HepG2 (cell line): ENCODE measurements around the gene SMC1B. TPM values are rescaled to one million over a fixed set of nuclear protein-coding genes. Genes with fewer than 3 reads are reported as not detected.

Source experiments
- ATAC-seq: fragments of 200-7000 bp; cut with Tn5 transposase; 3 replicates; pipeline ENCODE4 v1.9.1; 2020; ENCODE audit warnings: mild to moderate bottlenecking, moderate library complexity
- BruUV-seq: library from RNA; stranded (reverse); fragments of 400-500 nt; replicated peaks from 2 replicates; lab custom pipeline; 2021; lab: Mats Ljungman, UMichigan
- CTCF ChIA-PET: fragments of 300-600 bp; formaldehyde crosslinking; extraction: SDS; loops from one replicate; lab custom pipeline; 2021; ENCODE audit warnings: low total read pairs, inconsistent platforms, low intra/inter-chr PET ratio; lab: Yijun Ruan, JAX
- POLR2A ChIA-PET: fragments of 350-600 bp; sonication (Branson Sonifier 250); formaldehyde crosslinking; loops from one replicate; lab custom pipeline; 2020; ENCODE audit warnings: antibody characterized with exemption, inconsistent platforms; lab: Yijun Ruan, JAX
- DNase-seq: peaks from one replicate; pipeline ENCODE4 v3.0.0-alpha.2; 2015; ENCODE audit warnings: low spot score
- FAIRE-seq: peaks from 3 replicates; lab custom pipeline; 2011; peaks lifted over from hg19 to GRCh38; lab: Jason Lieb, UNC
- H2AFZ ChIP-seq: one replicate; pipeline ENCODE4 v1.6.1; 2011; ENCODE audit warnings: low read length, inconsistent platforms
- H3K27ac ChIP-seq: fragments of 300-600 bp; 3 replicates; pipeline ENCODE4 v1.8.0; 2011; ENCODE audit warnings: mixed run types, mild to moderate bottlenecking, mixed read lengths, low read length, inconsistent platforms; ENCODE audit not compliant: insufficient read depth; ENCODE audit errors: extremely low read length
- H3K27me3 ChIP-seq, 2 experiments: fragments of 200-600 bp in 1 of 2; 2 replicates in 1 of 2; 3 replicates in 1 of 2; pipeline versions ENCODE4 v1.6.0 to v1.8.0; 2011; ENCODE audit warnings: low read length in 2 of 2, mild to moderate bottlenecking in 2 of 2, moderate library complexity in 2 of 2, inconsistent platforms in 1 of 2; ENCODE audit not compliant: insufficient read depth in 2 of 2, control insufficient read depth in 1 of 2
- H3K36me3 ChIP-seq, 2 experiments: fragments of 200-600 bp in 1 of 2; replicated peaks in 1 of 2; 2 replicates in 1 of 2; 3 replicates in 1 of 2; pipeline versions ENCODE4 v1.5.1 to v1.8.0; 2011; ENCODE audit warnings: low read length in 2 of 2, inconsistent platforms in 1 of 2; ENCODE audit not compliant: insufficient read depth in 2 of 2, control insufficient read depth in 1 of 2
- H3K4me1 ChIP-seq: 2 replicates; pipeline ENCODE4 v1.5.1; 2012; ENCODE audit warnings: low read length, inconsistent platforms; ENCODE audit not compliant: insufficient read depth
- H3K4me2 ChIP-seq: 2 replicates; pipeline ENCODE4 v1.6.0; 2011; ENCODE audit warnings: low read depth, low read length, inconsistent platforms
- H3K4me3 ChIP-seq, 3 experiments: fragments of 200-600 bp in 1 of 3; sonication (generic), shearing (Covaris generic) in 1 of 3; replicated peaks in 1 of 3; 2 replicates each; pipeline ENCODE4 v1.5.1; 2011 to 2016; ENCODE audit warnings: low read length in 3 of 3, inconsistent platforms in 2 of 3, low read depth in 2 of 3, mild to moderate bottlenecking in 2 of 3, control low read depth in 1 of 3, mixed read lengths in 1 of 3; ENCODE audit not compliant: insufficient read depth in 1 of 3
- H3K79me2 ChIP-seq: one replicate; pipeline ENCODE4 v1.6.1; 2011; ENCODE audit warnings: low read length, inconsistent platforms; ENCODE audit not compliant: insufficient read depth
- H3K9ac ChIP-seq: 2 replicates; pipeline ENCODE4 v1.6.0; 2011; ENCODE audit warnings: mild to moderate bottlenecking, low read depth, low read length, inconsistent platforms; ENCODE audit not compliant: insufficient read depth
- H3K9me3 ChIP-seq: 2 replicates; pipeline ENCODE4 v1.5.1; 2012; ENCODE audit warnings: mild to moderate bottlenecking, low read length
- H4K20me1 ChIP-seq: 2 replicates; pipeline ENCODE4 v1.6.0; 2011; ENCODE audit warnings: inconsistent platforms, mild to moderate bottlenecking, low read length, moderate library complexity; ENCODE audit not compliant: insufficient read depth
- ARID2 ChIP-seq: sonication (generic); formaldehyde crosslinking; IDR thresholded peaks from 2 replicates; pipeline ENCODE4 v1.8.1; 2022; ENCODE audit warnings: mild to moderate bottlenecking, missing genetic modification reagents, borderline replicate concordance
- ARNT ChIP-seq: fragments of 450-650 bp; IDR thresholded peaks from 2 replicates; pipeline ENCODE4 v1.6.1; 2017
- ETV5 ChIP-seq: IDR thresholded peaks from 2 replicates; pipeline ENCODE4 v1.6.1; 2018; ENCODE audit warnings: missing biosample characterization, missing genetic modification reagents, inconsistent platforms, borderline replicate concordance
- NFIC ChIP-seq: IDR thresholded peaks from 2 replicates; pipeline ENCODE4 v1.6.1; 2012; ENCODE audit warnings: mild to moderate bottlenecking, low read length, inconsistent platforms
- POLR2G ChIP-seq: fragments of 200-400 bp; formaldehyde crosslinking; IDR thresholded peaks from 2 replicates; pipeline ENCODE4 v1.6.1; 2018; ENCODE audit warnings: mild to moderate bottlenecking, low read depth, low read length, moderate library complexity
- TGIF2 ChIP-seq: IDR thresholded peaks from 2 replicates; pipeline ENCODE4 v1.6.1; 2016; ENCODE audit warnings: control low read depth, missing compliant biosample characterization
- ZBTB1 ChIP-seq: sonication (generic); formaldehyde crosslinking; IDR thresholded peaks from 2 replicates; pipeline ENCODE4 v1.4.0; 2020; ENCODE audit warnings: missing genetic modification reagents, borderline replicate concordance
- ZBTB14 ChIP-seq: sonication (generic); formaldehyde crosslinking; IDR thresholded peaks from 2 replicates; pipeline ENCODE4 v1.4.0; 2020; ENCODE audit warnings: missing genetic modification reagents
- ZMYM4 ChIP-seq: sonication (generic); formaldehyde crosslinking; IDR thresholded peaks from 2 replicates; pipeline ENCODE4 v1.8.1; 2023; ENCODE audit warnings: mild to moderate bottlenecking, missing genetic modification reagents
- ZNF224 ChIP-seq: sonication (generic); formaldehyde crosslinking; IDR thresholded peaks from 2 replicates; pipeline ENCODE4 v1.5.0; 2020; ENCODE audit warnings: mild to moderate bottlenecking, missing genetic modification reagents
- ZNF333 ChIP-seq: sonication (generic); formaldehyde crosslinking; IDR thresholded peaks from 2 replicates; pipeline ENCODE4 v1.4.0; 2020; ENCODE audit warnings: mild to moderate bottlenecking, missing genetic modification reagents, borderline replicate concordance
- ZNF354B ChIP-seq: sonication (generic); formaldehyde crosslinking; IDR thresholded peaks from 2 replicates; pipeline ENCODE4 v1.8.0; 2022; ENCODE audit warnings: mild to moderate bottlenecking, missing genetic modification reagents
- ZNF552 ChIP-seq: sonication (generic); formaldehyde crosslinking; IDR thresholded peaks from 2 replicates; pipeline ENCODE4 v1.9.0; 2022; ENCODE audit warnings: missing genetic modification reagents, mild to moderate bottlenecking, borderline replicate concordance
- WGBS: methylation state at CpG from one replicate; pipeline ENCODE4 v1.1.6; 2017; ENCODE audit warnings: low lambda C conversion rate; 5-methylcytosine and 5-hydroxymethylcytosine counted together
- in situ Hi-C: cut with HindIII; loops from 2 replicates; pipeline ENCODE4 v1.10.0; 2017; ENCODE audit warnings: low pct_unique_long_range_greater_than_20kb; ENCODE audit not compliant: extremely low pct_ligation_motif_present
- intact Hi-C: fragments of 100-400 bp; cut with micrococcal nuclease; formaldehyde crosslinking; loops from one replicate; pipeline ENCODE4 v1.10.0; 2022; ENCODE audit not compliant: unreplicated experiment
- polyA plus RNA-seq, 8 experiments: library from polyadenylated mRNA; depleted of rRNA in 3 of 8; stranded (reverse) in 7 of 8; unstranded in 1 of 8; fragments of >200 nt; fragmentation: Illumina TruSeq in 4 of 8; extraction: Trizol in 4 of 8; gene quantifications; 2 replicates each; pipeline versions ENCODE4 v1.2.1 to v1.2.3, GENCODE V29; 2011 to 2016; ENCODE audit warnings: low read depth in 4 of 8, missing spikeins in 1 of 8, mixed read lengths in 1 of 8; ENCODE audit not compliant: insufficient read depth in 1 of 8
- total RNA-seq, 5 experiments: library from RNA; depleted of rRNA; stranded (reverse); fragments of >200 nt; fragmentation: Illumina TruSeq; extraction: Trizol; gene quantifications; 2 replicates each; pipeline ENCODE4 v1.2.3, GENCODE V29; 2016; ENCODE audit warnings: low read depth in 1 of 5
- TF ChIP-seq, protein P1 (sequence below): sonication (generic); formaldehyde crosslinking; IDR thresholded peaks from 2 replicates; pipeline ENCODE4 v1.5.0; 2020; ENCODE audit warnings: missing genetic modification reagents
- TF ChIP-seq, protein P2 (sequence below): sonication (generic); formaldehyde crosslinking; IDR thresholded peaks from 2 replicates; pipeline ENCODE4 v1.5.0; 2020; ENCODE audit warnings: mild to moderate bottlenecking, missing genetic modification reagents, moderate library complexity

SMC1B gene
- total and polyA plus RNA-seq, 2 of the 13 experiments (the other 11 are each of a cell fraction or from before 2014, with no cell fraction given), result not detected

DNA sequence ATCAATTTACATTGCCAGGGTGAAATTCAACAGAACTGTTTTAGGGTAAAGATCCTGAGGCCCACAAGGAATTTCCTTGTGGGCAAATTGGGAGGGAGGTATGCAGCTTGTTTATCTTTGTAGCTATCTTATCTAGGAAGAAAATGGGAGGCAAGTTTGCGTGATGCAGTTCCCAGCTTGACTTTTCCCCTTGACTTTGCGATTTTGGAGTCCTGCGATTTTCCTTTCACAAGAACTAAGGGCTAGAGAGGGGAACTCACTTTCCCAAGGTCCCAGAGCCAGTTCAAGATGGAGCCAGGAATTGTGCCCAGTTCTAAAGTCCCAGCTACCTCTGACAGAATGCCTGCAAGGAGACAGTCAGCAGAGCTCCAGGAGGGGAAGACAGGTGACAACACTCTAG is 30.8 kb upstream of the SMC1B start:
- CTCF ChIA-PET, result no interaction called here
- DNase-seq, result no peak
- 6% methylated on average over 3 of the region's 3 CpGs for WGBS

GRCh38 chr22:45442116-45442515 is 28.7 kb upstream of the SMC1B start:
- H3K79me2 ChIP-seq, result no peaks in the 10 kb centered on the region
- no peak for FAIRE-seq
- no peaks in the 10 kb centered on the region for H3K27me3 ChIP-seq
- H3K4me3 ChIP-seq, result peak overlapping the region in 2 of 3 experiments; percentile 19 to 26; a peak in 1 of 6 replicates
- peaks cover 45% of the 10 kb centered on the region for H3K4me1 ChIP-seq
- CTCF ChIA-PET, result interaction anchor here (1.7 to 2.3 kb wide), 2 partner anchors 20 to 112 kb away, joined by 7 to 32 read pairs; no protein-coding TSS in a partner anchor
- BruUV-seq, result no TSS peak
- H3K9me3 ChIP-seq, result no peaks in the 10 kb centered on the region
- peak; percentile 18 for ATAC-seq
- in situ Hi-C loops (loop anchor here (5.0 kb wide), 1 partner anchor 110 kb away; no protein-coding TSS in a partner anchor), intact Hi-C loops (loop anchor here (1.0 to 5.0 kb wide), 2 partner anchors 40 to 61 kb away; no protein-coding TSS in a partner anchor)
- 7% methylated on average over 5 of the region's 5 CpGs for WGBS
- H3K27ac ChIP-seq, result no peak overlapping the region
- H3K4me2 ChIP-seq, result peak overlapping the region; percentile 75
- H3K9ac ChIP-seq, result no peak overlapping the region; the same call in 1 of the 2 replicates
- no peaks in the 10 kb centered on the region for H3K36me3 ChIP-seq
- DNase-seq, result peak; percentile 39
- no peak overlapping the region for H2AFZ ChIP-seq
- H4K20me1 ChIP-seq, result no peaks in the 10 kb centered on the region
- POLR2A ChIA-PET, result interaction anchor here (0.9 to 2.7 kb wide), 3 partner anchors 43 to 112 kb away, joined by 3 to 12 read pairs (median 6); partner anchors contain the start of gene FBLN1
- TF ChIP-seq ZNF224 (no peak), ZNF354B (no peak), ZNF552 (CRISPR knock-in tag) (no peak), ZBTB14 (no peak), ZBTB1 (CRISPR knock-in tag) (no peak), ZNF333 (CRISPR knock-in tag) (no peak), TGIF2 (CRISPR knock-in tag) (no peak), ARNT (no peak), POLR2G (no peak), ZMYM4 (0 out of 2 replicates have a peak, but pooled peaks have one; percentile 20), ETV5 (no peak; the same call in 1 of the 2 replicates)
- TF ChIP-seq, protein P1, sequence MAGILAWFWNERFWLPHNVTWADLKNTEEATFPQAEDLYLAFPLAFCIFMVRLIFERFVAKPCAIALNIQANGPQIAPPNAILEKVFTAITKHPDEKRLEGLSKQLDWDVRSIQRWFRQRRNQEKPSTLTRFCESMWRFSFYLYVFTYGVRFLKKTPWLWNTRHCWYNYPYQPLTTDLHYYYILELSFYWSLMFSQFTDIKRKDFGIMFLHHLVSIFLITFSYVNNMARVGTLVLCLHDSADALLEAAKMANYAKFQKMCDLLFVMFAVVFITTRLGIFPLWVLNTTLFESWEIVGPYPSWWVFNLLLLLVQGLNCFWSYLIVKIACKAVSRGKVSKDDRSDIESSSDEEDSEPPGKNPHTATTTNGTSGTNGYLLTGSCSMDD (CRISPR knock-in tag), result no peak
- TF ChIP-seq, protein P2, sequence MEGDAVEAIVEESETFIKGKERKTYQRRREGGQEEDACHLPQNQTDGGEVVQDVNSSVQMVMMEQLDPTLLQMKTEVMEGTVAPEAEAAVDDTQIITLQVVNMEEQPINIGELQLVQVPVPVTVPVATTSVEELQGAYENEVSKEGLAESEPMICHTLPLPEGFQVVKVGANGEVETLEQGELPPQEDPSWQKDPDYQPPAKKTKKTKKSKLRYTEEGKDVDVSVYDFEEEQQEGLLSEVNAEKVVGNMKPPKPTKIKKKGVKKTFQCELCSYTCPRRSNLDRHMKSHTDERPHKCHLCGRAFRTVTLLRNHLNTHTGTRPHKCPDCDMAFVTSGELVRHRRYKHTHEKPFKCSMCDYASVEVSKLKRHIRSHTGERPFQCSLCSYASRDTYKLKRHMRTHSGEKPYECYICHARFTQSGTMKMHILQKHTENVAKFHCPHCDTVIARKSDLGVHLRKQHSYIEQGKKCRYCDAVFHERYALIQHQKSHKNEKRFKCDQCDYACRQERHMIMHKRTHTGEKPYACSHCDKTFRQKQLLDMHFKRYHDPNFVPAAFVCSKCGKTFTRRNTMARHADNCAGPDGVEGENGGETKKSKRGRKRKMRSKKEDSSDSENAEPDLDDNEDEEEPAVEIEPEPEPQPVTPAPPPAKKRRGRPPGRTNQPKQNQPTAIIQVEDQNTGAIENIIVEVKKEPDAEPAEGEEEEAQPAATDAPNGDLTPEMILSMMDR (CRISPR knock-in tag), result no peak

More for the DNA sequence above, 30.8 kb upstream of the SMC1B start:
- Histone ChIP-seq H3K9ac (no peak overlapping the region), H3K27ac (no peak overlapping the region), H4K20me1 (no peaks in the 10 kb centered on the region), H3K4me2 (no peak overlapping the region), H2AFZ (no peak overlapping the region), H3K9me3 (no peaks in the 10 kb centered on the region), H3K79me2 (no peaks in the 10 kb centered on the region), H3K4me1 (peaks cover 45% of the 10 kb centered on the region), H3K36me3 (no peaks in the 10 kb centered on the region), H3K4me3 (no peak overlapping the region), H3K27me3 (no peaks in the 10 kb centered on the region)
- POLR2A ChIA-PET, result interaction anchor here (0.8 kb wide), 1 partner anchor 59 kb away, joined by 3 read pairs; the partner anchor contains the start of gene FBLN1
- TF ChIP-seq NFIC (no peak), ARID2 (CRISPR knock-in tag) (no peak)
- no peak for FAIRE-seq
- intact Hi-C loops (loop anchor here (5.0 kb wide), 1 partner anchor 38 kb away; no protein-coding TSS in a partner anchor), in situ Hi-C loops (loop anchor here (5.0 kb wide), 1 partner anchor 108 kb away; no protein-coding TSS in a partner anchor)
- no TSS peak for BruUV-seq
- ATAC-seq, result no peak
